NK-92 treated with Interleukin-12 subunit alpha and Interleukin-12 subunit beta, amount 100 ng/mL, for 24 hours (cell line): ENCODE data around the gene FNDC11.

Source experiments
- DNase-seq: peaks from one replicate; lab custom pipeline; 2025; lab: John Stamatoyannopoulos, UW

The FNDC11 gene

DNA sequence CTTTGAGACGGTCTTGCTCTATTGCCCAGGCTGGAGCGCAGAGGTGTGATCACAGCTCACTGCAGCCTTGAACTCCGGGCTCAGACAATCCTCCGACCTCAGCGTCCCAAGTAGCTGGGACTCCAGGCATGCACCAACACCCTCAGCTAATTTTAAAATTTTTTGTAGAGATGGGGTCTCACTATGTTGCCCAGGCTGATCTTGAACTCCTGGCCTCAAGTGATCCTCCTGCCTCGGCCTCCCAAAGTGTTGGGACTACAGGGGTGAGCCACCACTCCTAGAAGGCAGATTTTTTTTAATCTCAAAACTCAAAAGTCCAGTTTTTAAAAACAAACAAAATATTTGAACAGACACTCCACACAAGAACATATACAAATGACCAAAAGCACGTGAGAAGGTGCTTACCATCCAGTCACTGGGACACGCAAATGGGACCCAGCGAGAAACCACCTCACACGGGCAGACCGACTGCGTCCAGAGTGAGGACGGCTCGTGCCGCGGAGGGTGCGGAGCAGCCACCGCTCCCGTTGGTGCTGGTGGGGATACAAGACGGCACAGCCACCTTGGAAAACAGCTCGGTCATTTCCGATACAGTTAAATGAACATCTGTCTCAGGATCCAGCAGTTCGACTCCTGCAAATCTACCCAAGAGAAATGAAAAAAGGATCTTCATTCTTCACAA, 28.6 kb downstream of the FNDC11 start:
- no peak for DNase-seq

- no peak for DNase-seq
Observed at GRCh38 chr20:63585616-63586565, 31.9 kb downstream of the FNDC11 start.

DNA sequence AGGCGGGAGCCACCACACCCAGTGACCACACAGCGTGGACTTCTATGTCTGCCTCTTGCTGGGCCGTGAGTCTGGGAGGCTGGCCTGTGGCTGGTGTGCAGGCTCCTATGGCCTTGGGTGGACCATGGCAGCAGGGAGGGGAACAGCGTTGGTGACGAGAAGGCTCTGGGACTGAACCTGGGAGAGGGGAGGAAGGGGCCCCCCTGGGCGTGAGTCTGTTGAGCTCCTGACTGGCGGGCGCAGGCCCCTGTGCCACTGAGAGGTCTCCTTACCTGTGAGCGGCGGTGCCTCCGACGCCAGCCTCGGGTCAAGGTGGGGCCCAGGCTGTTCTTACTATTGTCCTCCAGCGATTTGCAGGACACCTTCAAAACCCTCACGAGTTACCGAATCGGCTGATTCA, 32.8 kb downstream of the FNDC11 start:
- no peak for DNase-seq

GRCh38 chr20:63587256-63587655, 33.3 kb downstream of the FNDC11 start:
- DNase-seq, result no peak

GRCh38 chr20:63587776-63588591, 34.0 kb downstream of the FNDC11 start:
- DNase-seq, result no peak

DNA sequence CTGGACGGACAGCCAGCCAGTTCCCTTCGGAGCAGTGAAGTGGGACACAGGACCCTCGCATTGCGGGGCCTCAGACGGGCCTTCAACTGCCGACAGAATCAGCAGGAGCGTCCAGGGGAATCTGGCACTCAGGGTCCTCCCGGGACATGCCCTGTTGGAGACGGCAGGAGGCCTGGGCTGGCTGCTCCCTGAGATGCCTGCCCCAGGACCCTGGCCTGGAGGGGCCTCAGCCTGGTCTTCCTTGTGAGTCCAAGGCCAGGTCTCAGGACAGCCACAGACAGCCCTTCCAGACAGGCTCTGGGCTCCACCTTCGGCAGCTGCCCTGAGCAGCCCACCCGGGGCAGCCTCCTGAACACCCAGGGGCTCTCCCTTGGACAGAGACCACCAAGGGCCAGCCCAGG, 34.7 kb downstream of the FNDC11 start:
- DNase-seq, result no peak

DNA sequence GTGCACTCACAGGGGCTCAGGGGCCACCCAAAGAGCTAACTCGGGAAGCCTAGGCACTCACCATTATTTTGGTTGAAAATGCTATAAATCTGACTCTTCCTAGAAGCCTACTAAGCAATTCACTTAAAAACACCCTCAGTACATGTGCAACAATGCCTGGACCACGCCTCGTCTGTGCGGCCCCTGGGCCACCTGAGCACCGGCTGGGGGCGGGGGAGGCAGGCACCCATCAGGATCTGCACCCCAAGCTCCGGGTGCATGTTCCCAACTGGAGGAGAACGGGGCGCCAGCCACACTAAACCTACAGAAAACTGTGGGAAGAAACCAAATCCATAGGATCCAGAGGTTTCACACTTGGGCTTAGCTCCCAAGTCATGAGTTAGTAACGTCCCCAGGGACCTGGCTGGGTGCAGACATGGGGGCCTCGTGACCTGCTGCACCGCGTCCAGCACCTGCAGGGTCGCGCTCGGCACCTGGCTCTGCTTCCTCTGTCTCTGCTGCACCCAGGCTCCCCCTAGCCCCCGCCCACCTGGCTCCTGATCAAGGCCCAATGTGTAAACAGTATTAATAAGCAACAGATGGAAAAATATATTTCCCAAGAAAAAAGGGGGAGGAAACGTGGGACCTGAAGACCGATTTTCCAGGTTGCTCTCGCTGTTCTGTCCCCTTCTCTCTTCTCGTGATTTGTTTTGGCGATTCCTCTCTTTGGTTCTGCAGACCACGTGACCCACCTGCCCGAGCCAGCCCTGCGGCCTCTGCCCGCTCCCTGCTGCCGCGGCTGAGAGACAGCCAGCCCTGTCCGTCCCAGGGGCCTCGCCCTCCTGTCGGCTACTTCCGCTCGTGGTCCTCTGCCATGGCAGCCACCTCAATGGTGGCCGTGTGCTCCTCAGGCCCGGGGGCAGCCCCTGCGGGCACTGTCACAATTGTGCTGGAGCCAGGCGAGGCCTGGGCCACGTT, 35.6 kb downstream of the FNDC11 start:
- no peak for DNase-seq

DNA sequence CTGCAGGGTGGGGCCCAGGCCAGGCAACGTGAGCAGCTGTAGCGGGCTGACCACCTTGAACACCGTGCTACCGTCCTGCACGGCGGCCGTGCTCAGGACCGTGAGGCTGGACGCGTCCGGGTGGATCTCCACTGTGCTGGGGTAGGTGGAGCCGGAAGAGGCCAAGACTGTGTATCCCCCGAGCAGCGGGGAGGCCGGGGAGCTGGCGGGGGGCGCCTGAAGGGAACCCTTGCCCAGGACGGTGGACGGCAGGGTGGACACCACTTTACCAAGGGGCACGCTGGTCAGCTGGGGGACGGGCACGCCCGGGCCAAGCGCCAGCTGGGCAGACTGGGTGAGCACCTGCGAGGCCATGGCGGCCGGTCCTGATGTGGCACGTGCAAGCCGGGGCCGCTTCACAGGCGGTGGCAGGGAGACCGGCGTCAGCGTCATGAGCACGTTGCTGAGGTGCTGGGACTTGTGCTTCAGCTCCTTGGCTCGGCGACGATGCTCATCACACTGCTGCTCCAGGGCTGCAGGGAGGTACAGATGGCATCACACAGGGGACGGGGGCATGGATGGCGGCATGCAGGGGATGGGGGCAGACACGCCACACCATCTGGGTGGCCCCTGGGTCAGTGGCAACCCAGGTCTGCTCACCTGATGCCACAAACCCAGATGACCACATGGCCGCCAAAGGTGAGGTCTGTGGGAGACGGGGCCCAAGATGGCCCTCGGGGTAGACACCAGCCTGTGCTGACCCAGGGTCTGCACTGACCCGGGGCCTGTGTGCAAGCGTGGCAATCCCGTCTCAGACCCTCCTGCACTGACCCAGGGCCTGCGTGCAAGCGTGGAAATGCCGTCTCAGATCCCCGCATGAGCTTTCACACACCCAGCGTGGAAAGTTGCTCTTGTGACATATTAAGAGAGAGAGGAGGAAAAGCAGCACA, 36.5 kb downstream of the FNDC11 start:
- DNase-seq, result no peak

DNA sequence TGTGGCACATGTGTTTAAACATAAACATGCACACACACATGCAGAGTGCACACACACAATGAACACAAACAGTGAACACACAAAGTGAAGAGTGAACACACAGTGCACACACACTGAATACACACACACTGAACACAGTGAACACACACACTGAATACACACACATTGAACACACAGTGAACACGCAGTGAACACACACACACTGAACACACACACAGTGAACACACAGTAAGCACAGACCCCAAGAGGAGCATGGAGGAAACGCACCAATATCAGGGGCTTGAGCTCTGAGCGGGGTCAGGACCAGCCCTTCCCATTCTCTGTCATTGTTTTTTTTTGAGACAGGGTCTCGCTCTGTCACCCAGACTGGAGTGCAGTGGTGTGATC, 37.2 kb downstream of the FNDC11 start:
- no peak for DNase-seq

- no peak for DNase-seq
Observed at GRCh38 chr20:63591786-63592355, 37.9 kb downstream of the FNDC11 start.

- DNase-seq, result no peak
Observed at GRCh38 chr20:63592661-63593060, 38.7 kb downstream of the FNDC11 start.

DNA sequence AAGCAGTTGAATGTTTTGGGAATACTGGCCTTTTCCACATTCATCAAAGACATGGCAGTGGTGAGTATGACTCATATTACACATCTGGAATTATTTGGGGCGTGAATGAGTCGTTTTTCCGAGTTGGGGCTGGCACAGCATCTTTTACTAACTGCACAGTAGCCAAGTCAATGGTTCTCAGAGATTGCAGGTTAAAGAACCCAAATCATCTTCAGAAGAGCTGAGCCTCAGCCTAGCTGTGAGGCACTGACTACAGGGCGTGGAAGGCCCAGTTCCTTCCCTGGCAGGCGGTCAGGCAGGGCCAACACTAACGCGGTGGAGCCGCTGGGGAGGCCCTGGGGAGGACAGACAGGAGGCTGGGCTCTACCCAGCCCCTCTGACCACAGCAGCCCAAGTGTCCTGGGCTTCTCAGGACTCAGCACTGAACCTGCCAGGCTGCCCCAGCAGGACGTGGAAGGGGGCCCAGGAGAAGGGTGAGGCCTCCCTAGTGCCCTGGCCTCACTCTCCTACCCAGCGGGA, 40.1 kb downstream of the FNDC11 start:
- DNase-seq, result no peak

- no peak for DNase-seq
Observed at GRCh38 chr20:63595416-63596127, 41.6 kb downstream of the FNDC11 start.

DNA sequence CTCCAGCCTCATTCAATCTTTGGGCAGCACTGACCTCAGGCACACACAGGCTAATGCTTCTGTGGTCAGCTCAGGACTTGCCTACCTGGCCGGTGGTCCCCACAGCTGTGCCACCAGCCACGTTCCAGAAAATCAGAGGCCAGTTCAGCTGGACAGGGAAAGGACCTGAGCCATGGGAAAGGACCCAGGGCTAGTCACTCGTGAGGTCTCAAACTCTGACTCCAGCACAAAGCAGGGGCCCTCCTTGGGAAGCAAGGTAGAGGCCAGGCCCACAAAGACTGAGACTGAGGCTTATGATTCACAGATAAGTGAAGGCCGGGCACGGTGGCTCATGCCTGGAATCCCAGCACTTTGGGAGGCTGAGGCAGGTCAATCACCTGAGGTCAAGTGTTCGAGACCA, 42.5 kb downstream of the FNDC11 start:
- DNase-seq, result no peak

DNA sequence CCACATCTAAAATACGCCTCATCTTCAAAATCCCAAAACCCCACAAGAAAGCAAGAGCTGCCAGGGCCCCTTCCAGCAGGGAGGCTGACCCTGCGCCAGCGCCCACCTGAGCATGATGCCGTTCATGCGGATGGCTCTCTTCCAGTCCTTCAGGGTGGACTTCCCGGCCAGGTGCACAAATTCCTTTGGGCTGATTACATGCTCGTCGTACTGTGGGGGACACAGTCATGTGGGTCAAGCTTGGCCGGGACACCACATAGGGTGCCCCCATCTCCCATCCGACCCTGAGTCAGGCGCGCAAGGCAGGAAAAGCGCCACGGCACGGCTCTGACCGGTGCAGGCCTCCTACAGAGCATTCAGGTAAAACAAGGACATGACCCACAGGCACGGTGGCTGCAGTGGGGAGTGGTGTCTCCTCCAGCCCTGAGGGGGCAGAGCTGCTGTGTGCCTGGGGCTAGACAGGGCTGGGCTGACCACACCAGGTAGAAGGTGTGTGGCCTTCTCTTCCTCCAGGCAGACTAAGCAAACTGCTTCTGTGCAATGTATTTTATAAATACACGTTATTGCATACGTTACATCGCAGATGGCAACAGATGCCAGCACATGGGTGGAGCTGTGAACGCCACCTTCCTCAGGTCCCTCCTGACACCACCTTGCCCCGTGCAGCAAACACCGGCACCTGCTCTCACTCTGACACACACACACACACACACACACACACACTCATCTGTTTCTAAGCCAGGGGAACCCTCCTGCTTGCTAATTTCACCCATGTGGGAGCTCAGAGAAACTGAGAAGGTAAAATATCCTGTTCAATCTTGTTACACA, 43.9 kb downstream of the FNDC11 start:
- no peak for DNase-seq

GRCh38 chr20:63598479-63599395, 44.8 kb downstream of the FNDC11 start:
- no peak for DNase-seq
